ENCODE measurements around the gene LRRC9.

DNA sequence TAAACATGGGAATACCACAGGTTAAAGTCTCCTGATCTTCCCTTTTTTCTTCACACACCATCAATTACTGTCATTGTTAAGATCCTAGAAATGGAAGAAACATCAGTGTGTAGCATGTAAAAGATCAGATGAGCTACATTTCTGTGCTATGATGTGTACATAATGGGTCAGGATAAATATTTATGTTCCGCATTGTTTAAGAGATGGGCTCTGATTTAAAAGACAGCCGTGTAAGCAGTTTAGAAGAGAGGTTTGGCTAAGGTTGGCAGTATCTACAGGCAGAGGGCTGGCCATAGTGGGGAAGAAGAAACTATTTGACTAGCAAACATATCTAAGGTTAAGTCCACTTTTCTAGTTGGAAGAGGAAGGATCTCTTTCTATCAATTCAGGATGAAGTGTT lies 49.4 kb downstream of the LRRC9 start:
- TF ChIP-seq, protein P1, sequence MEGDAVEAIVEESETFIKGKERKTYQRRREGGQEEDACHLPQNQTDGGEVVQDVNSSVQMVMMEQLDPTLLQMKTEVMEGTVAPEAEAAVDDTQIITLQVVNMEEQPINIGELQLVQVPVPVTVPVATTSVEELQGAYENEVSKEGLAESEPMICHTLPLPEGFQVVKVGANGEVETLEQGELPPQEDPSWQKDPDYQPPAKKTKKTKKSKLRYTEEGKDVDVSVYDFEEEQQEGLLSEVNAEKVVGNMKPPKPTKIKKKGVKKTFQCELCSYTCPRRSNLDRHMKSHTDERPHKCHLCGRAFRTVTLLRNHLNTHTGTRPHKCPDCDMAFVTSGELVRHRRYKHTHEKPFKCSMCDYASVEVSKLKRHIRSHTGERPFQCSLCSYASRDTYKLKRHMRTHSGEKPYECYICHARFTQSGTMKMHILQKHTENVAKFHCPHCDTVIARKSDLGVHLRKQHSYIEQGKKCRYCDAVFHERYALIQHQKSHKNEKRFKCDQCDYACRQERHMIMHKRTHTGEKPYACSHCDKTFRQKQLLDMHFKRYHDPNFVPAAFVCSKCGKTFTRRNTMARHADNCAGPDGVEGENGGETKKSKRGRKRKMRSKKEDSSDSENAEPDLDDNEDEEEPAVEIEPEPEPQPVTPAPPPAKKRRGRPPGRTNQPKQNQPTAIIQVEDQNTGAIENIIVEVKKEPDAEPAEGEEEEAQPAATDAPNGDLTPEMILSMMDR (IDR thresholded peaks at IDR 0.05) = no peak
- TF ChIP-seq POLR2A (IDR thresholded peaks at IDR 0.05) = no peak
